Body of pancreas (tissue), 4 donors: ENCODE results near the gene CLDN15. TPM values are rescaled to one million over a fixed set of nuclear protein-coding genes. Genes with fewer than 3 reads are reported as not detected.
A peak's percentile ranks its signal among the peaks of the same experiment; 100 is the strongest.
"Not testable (repeated sequence)": the region's sequence is repeated elsewhere in the genome, so short reads cannot be mapped to it uniquely, and the experiment has no call there.

ENCODE experiments used
- ATAC-seq: fragments of 150-250 bp; one replicate; pipeline ENCODE4 v1.9.1; 2016
- DNase-seq, 4 donors: peaks; one replicate each; pipeline ENCODE4 v3.0.0-alpha.2; 2019
- H3K27ac ChIP-seq, 4 donors: fragments of 200-600 bp; sonication (generic); 1 replicate in 3 of 4; 2 replicates in 1 of 4; pipeline versions ENCODE4 v1.5.1 to v1.6.1; 2016 to 2019; ENCODE audit warnings: mild to moderate bottlenecking in 1 of 4, mixed read lengths in 1 of 4, moderate library complexity in 1 of 4
- H3K27me3 ChIP-seq, 2 donors: fragments of 200-600 bp; sonication (generic); one replicate each; pipeline ENCODE4 v1.6.0; 2016; ENCODE audit warnings: mild to moderate bottlenecking in 1 of 2
- H3K36me3 ChIP-seq, 2 donors: fragments of 200-600 bp; sonication (generic); replicated peaks in 1 of 2; 2 replicates each; pipeline ENCODE4 v1.5.1; 2016; ENCODE audit warnings: low read depth in 2 of 2; ENCODE audit not compliant: insufficient read depth in 1 of 2
- H3K4me1 ChIP-seq: fragments of 200-600 bp; sonication (generic); one replicate; pipeline ENCODE4 v1.6.0; 2016
- H3K4me3 ChIP-seq, 2 donors: fragments of 200-600 bp; sonication (generic); 1 replicate in 1 of 2; 2 replicates in 1 of 2; pipeline ENCODE4 v1.5.1; 2016 to 2019
- H3K9me3 ChIP-seq, 3 donors: fragments of 200-600 bp; sonication (generic); 1 replicate in 2 of 3; 2 replicates in 1 of 3; pipeline ENCODE4 v1.5.1; 2016
- CTCF ChIP-seq, 7 experiments: fragments of 450-650 bp in 4 of 7; fragments of 200-600 bp in 3 of 7; sonication (generic) in 3 of 7; IDR thresholded peaks; one replicate each; pipeline ENCODE4 v1.5.1; 2016 to 2019; ENCODE audit warnings: antibody characterized with exemption in 7 of 7
- POLR2A ChIP-seq, 3 donors: fragments of 450-650 bp; IDR thresholded peaks; one replicate each; pipeline ENCODE4 v1.6.1; 2016; ENCODE audit warnings: antibody characterized with exemption in 3 of 3, mild to moderate bottlenecking in 2 of 3
- WGBS, 2 donors: methylation state at CpG; one replicate each; pipeline ENCODE4 v1.1.5; 2017; 5-methylcytosine and 5-hydroxymethylcytosine counted together
- intact Hi-C: fragments of 100-400 bp; cut with DNase I; formaldehyde crosslinking; loops from one replicate; pipeline ENCODE4 v1.15.1; 2023
- total RNA-seq, 2 donors: library from RNA; depleted of rRNA; stranded (reverse); fragments of >200 nt; gene quantifications; one replicate each; pipeline ENCODE4 v1.1.0, GENCODE V29; 2016

Gene CLDN15
- total RNA-seq, 2 donors from 2014 or later, result 7.3 to 22.1 TPM

- DNase-seq, result no peak
- intact Hi-C loops, result no loop called here
- Histone ChIP-seq H3K4me3 (no peak overlapping the region), H3K4me1 (peaks cover 10% of the 10 kb centered on the region), H3K27ac (no peak overlapping the region), H3K27me3 (peaks cover 0 to 14% of the 10 kb centered on the region in 2 donors), H3K9me3 (no peaks in the 10 kb centered on the region), H3K36me3 (peaks cover 2 to 5% of the 10 kb centered on the region in 2 donors)
- WGBS, 2 donors, result 83 to 88% methylated on average over 27 to 32 of the region's 32 CpGs
- TF ChIP-seq CTCF (IDR thresholded peaks at IDR 0.05) (no peak), POLR2A (IDR thresholded peaks at IDR 0.05) (no peak)
- no peak for ATAC-seq
These were observed 31.5 kb downstream of the CLDN15 start for GRCh38 chr7:101205901-101206664.

GRCh38 chr7:101203740-101204738 lies 33.6 kb downstream of the CLDN15 start:
- H3K4me3 ChIP-seq, ATAC-seq, intact Hi-C loops, H3K4me1 ChIP-seq, DNase-seq, H3K9me3 ChIP-seq, H3K36me3 ChIP-seq, H3K27ac ChIP-seq: not testable (repeated sequence)
- H3K27me3 ChIP-seq, result peaks cover 0 to 16% of the 10 kb centered on the region in 2 donors
- 58% methylated on average over 17 to 22 of the region's 22 CpGs for WGBS, 2 donors

- no peak overlapping the region for H3K4me3 ChIP-seq
- DNase-seq (no peak), ATAC-seq (no peak)
- no peak overlapping the region for H3K27ac ChIP-seq
- TF ChIP-seq POLR2A (IDR thresholded peaks at IDR 0.05) (no peak), CTCF (IDR thresholded peaks at IDR 0.05) (no peak)
- H3K4me1 ChIP-seq, result peaks cover 10% of the 10 kb centered on the region
- peaks cover 0 to 16% of the 10 kb centered on the region in 2 donors for H3K27me3 ChIP-seq
- H3K36me3 ChIP-seq, result no peaks in the 10 kb centered on the region
- H3K9me3 ChIP-seq, result no peaks in the 10 kb centered on the region
- intact Hi-C loops, result no loop called here
- WGBS, 2 donors, result 83 to 97% methylated on average over 3 to 5 of the region's 5 CpGs
These were observed 35.0 kb downstream of the CLDN15 start for GRCh38 chr7:101202603-101202918.

GRCh38 chr7:101201695-101202602 lies 35.7 kb downstream of the CLDN15 start:
- H3K27ac ChIP-seq, result no peak overlapping the region
- H3K36me3 ChIP-seq, result no peaks in the 10 kb centered on the region
- H3K27me3 ChIP-seq, result peaks cover 0 to 16% of the 10 kb centered on the region in 2 donors
- H3K4me3 ChIP-seq, result no peak overlapping the region
- ATAC-seq (peak; percentile 31), DNase-seq (peak in 2 of 4 donors; percentile 32 to 41)
- WGBS, 2 donors, result 0 to 11% methylated on average over 9 to 73 of the region's 75 CpGs
- H3K9me3 ChIP-seq, result no peaks in the 10 kb centered on the region
- peaks cover 10% of the 10 kb centered on the region for H3K4me1 ChIP-seq
- TF ChIP-seq POLR2A (IDR thresholded peaks at IDR 0.05) (no peak), CTCF (IDR thresholded peaks at IDR 0.05) (no peak)
- intact Hi-C loops, result no loop called here
